HL-60/S4 treated with retinoic acid at 250 ng/mL for 4 days and 3 days (cell line): Measurements from ENCODE around the gene RADIL.

ENCODE experiments used
- in situ Hi-C: fragments of 300-500 bp; cut with MboI; formaldehyde crosslinking; loops from 2 replicates; pipeline ENCODE4 v1.7.0; 2022; ENCODE audit warnings: low sequenced_read_pairs

The RADIL gene

DNA sequence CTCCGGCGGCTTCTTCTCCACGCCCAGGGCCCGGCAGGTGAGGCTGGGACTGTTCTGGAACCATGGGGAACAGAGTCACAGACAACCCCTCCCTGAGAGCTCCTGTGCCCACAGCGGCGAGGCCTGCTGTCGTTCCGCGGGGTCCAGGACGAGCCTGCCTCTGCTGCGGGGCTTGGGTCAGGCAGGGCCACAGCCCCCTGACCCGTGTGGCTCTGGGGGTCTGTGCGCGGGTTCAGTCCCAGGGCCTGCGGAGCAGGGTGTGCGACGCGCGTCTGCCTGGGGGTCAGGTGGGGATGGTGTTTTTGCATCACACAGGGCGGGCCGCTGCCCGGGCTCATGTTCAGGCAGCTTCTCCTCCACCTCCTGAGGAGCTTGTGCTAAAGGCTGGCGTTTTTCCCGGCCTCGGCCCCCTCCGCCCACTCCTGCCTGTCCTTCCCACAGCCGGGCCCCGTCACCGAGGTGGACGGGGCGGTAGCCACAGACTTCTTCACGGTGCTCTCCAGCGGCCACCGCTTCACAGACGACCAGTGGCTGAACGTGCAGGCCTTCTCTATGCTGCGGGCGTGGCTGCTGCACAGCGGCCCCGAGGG is 99.7 kb downstream of the RADIL start:
- in situ Hi-C loops, result no loop called here

DNA sequence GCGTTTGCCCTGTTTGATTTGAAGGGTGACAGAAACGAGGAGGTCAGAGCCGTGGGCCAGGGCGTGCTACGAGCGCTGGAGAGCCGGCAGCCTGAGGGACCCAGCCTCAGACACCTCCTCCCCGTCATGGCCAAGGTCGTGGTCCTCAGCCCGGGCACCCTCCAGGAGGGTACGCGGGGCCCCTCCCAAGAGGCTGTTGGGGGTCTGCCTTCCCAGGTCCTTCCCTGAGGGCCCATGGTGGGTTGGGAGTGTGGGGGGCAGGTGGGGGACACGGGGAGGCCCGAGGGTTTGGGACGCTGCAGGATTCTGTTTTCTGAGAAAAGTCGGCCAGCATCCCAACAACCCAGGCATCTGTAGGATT is 100.2 kb downstream of the RADIL start:
- in situ Hi-C loops, result no loop called here

DNA sequence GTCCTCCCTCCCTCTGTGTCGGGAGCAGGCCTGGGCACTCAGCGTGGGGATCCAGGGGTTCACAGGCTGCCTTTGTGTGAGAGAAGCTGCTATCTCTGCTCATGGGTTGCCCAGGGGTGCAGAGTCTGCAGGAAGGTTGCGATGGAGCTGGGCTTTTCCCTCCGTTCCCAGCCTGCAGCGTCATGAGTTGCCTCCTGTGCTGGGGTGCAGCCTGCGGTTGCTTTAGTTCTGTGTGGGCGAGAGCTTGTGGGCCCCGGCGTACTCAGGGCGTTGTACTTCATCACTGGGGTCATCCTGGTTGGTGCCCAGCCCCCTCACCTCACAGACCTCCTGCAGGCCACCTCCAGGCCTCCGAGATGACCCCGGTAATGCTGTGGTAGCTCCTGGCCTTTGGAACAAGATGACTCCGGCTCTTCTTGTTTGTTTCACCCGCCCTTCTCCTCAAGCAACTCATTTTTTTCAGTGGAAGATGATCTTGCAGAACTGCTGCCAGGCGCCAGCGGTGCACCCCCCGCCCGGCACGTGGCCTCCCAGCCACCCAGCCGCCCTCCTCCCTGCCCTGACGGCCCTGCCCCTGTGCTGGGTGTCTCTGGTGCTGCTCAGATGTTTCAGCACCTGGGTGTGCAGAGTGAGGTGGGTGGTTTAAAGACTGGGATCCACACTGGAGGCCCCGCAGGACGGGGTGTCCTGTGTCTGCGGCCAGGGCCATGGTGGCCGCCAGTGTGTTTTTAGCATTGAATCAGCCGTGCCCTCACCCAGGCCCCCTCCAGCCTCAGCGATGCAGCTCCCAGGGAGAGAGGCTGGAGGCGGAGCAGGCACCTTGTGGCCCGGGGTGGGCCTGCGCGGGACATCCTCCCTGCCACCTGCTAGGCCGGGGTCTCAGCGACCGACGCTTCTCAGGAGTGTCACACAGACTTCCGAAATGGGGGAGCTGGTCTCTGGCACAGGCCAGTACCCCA is 100.9 kb downstream of the RADIL start:
- in situ Hi-C loops, result no loop called here

DNA sequence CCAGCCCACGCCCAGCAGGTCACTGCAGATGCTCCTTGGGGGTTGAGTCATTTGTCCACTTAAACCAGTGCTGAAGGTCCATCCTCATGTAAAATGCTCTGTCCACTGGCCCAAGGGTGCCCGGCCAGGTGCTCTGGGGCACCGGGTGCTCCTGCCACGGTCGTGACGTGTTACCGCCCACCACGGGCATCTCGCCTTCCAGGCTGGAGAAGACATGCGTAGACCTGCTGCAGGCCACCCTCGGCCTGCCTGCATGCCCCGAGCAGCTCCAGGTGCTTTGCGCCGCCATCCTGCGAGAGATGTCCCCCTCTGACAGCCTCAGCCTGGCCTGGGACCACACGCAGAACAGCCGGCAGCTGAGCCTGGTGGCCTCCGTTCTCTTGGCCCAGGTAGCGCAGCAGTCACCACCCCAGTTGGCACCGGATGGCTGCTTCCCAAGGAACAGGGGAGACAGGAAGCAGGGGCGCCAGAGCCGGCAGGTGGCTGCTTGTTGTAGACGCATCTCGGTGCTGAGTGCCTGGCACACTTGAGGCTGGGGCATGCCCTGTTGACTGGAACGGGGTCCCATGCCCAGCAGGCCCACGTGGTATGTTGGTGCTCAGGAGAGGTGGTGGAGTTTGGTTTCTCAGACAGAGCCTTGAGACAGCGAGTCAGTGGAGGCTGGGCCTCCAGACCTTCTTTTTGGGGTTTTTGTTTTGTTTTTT is 102.0 kb downstream of the RADIL start:
- in situ Hi-C loops, result no loop called here

DNA sequence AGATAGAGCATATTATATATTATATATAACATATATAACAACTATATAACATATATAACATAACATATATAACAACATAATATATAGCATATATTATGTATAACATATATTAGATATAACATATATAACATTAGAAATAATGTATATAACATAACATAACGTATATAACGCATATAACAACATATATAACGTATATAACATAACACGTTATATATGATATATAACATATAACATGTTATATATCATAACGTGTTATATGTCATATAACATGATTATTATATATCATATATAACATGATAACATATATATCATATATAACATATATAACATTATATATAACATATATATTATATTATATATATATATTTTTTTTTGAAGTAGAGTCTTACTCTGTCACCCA is 104.4 kb downstream of the RADIL start:
- in situ Hi-C loops, result no loop called here

DNA sequence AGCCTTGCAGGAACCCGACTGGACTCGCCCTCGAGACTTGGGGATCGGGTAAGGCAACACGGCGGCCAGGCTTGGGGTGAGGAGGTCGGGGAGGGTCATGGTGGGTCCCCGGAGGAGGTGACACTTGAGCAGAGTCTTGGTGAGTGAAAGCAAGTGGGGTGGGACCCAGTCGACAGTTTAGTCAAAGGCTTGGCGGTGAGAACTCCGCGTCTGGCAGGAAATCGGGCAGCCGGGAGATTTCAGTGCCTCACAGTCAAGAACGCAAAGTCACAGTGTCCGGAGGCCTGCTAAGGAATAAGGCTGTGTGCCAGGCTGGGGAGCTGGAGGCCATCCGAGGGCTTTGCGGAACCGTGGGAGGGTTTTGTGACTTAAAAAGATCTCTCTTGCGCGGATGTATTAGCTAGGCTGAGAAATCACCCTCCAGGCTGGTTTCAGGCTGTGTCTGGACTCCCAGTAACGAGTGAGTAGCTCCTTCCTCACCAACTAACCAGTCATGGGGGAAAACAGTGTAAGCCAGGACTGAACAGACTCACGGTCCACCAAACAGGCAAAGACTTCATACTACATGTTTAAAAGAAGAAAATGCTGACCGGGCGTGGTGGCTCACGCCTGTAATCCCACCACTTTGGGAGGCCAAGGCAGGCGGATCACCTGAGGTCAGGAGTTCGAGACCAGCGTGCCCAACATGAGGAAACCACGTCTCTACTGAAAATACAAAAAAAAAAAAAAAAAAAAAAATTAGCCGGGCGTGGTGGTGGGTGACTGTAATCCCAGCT is 107.5 kb downstream of the RADIL start:
- in situ Hi-C loops, result no loop called here

DNA sequence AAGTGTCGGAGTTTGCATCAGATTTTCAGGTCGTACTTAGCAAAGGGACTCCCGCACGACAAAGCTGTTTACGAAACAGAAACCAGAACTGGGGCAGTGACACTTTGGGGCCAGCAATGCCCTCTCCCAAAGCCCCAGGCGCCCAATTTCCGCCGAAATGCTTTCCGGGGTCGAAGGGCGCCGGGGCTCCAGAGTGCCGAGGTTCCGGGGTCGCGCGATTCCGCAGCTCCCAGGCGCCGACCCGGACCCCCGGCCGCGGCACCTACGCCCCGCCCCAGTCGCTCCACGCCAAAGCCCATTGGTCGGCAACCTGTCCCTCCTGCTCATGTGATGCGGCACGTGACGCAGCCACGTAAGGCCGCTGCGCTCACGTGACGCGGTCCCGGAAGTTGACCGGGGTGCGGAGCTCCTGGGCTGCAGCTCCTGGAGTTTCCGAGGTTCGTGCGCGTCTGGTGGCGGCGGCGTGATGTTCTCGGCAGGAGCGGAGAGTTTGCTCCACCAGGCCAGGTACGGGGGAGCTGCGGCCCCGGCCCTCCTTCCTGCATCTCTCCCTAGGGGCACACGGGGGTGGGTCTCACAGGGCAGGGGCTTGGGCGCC is 108.2 kb downstream of the RADIL start, which contains the start of gene AP5Z1:
Gene AP5Z1 (plus strand): TSS at position 374 of the 598 bp plus-strand sequence. CDS start 93 bp downstream, at position 467.
- in situ Hi-C loops, result no loop called here

DNA sequence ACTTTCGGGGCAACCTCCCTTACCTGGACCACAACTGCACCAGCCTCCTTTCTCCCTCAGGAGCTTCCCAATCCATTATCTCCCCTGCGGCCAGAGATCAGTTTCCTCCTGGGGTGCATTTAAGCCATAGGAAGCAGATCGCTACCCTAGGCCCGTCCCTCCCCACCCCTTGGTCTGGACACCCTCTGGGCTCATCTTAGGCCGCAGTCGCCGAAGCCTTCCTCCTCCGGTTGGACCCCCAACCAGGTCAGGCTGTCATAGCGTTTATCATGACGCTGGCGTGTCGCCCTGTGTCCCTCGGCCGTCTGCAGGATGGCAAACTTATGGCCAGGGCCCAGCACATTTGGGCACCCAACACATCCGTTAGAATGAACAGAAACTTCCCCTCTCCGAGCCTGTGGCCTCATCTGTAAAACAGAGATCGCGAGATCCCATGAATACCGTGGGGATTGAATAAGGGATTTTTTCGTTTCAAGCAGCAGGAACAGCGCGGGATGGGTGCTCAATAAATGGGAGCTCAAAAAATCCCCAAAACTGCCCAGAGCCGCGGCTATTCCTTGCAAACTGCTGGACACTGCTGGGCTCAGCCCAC is 108.8 kb downstream of the RADIL start:
- in situ Hi-C loops, result loop anchor here (25.0 kb wide), 1 partner anchor 162 kb away; no protein-coding TSS in a partner anchor

DNA sequence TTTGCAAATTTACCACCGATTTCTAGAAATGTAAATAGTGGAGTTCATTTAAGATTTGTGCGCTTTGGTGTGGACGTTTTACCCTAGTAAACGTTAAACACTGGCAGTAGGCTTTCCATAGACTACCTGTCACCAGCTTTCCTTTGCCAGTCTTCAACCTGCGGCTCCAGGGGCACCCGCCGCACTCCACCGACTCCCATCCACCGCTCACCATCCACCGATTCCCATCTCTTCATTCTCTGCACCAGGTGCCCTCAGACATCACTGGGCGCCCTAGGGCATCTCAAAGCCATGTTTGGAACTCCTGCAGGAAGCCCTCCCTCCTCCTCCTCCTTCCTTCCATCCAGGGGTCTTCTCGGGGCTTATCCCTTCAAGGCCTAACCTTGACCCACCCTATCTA is 109.5 kb downstream of the RADIL start:
- in situ Hi-C loops, result loop anchor here (25.0 kb wide), 1 partner anchor 162 kb away; no protein-coding TSS in a partner anchor

DNA sequence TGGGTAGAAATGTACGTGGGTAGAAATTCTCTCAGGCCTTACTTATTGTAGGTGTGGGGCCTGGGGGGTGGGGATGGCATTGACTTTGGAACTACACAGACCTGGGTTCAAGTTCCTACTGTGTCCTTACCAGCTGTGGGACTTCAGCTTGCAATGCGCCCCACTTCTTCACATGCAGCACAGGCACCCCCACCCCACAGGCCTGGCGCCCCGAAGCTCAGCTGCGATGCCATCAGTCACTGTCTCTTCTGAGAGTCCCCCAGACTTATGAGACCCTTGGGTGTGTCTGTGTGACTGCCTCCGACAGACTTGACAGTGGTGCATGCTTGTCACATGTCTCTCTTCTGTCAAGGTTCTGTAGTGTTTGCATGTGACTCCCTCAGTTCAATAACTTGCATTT is 111.2 kb downstream of the RADIL start:
- in situ Hi-C loops, result loop anchor here (25.0 kb wide), 1 partner anchor 160 kb away; no protein-coding TSS in a partner anchor

DNA sequence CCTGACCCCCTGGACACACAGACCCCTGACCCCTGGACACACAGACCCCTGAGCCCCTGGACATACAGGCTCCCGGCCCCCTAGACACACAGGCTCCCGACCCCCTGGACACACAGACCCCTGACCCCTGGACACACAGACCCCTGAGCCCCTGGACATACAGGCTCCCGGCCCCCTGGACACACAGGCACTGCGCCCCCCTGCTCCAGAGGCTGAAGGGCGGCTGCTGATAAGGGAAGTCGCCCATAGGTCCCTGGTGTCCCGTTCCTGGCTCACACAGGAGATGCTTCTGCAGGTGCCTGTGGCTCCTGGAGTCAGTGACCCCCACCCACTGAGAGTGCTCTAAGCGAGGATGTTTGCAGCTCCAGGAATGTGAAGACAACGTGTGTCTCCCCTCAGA is 111.8 kb downstream of the RADIL start:
- in situ Hi-C loops, result loop anchor here (25.0 kb wide), 1 partner anchor 159 kb away; no protein-coding TSS in a partner anchor

DNA sequence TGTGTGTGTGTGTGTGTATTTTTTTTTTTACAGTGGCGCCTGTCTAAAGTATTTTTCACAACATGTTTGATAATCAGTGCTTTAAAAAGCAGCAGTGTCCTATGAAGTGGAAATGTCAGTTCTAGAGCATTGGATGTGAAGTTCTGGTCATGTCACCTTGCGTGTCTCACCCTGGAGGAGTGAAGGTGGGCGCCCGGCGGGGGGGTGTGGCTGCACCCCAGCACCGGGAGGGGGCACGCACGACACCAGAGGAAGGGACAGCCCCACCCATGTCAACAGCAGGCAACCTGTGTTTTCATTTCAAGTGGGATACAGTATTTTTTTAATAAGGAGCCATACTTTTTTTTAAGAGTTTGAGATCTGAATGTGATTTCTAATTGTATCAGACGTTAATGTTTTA is 112.6 kb downstream of the RADIL start:
- in situ Hi-C loops, result loop anchor here (25.0 kb wide), 1 partner anchor 159 kb away; no protein-coding TSS in a partner anchor

DNA sequence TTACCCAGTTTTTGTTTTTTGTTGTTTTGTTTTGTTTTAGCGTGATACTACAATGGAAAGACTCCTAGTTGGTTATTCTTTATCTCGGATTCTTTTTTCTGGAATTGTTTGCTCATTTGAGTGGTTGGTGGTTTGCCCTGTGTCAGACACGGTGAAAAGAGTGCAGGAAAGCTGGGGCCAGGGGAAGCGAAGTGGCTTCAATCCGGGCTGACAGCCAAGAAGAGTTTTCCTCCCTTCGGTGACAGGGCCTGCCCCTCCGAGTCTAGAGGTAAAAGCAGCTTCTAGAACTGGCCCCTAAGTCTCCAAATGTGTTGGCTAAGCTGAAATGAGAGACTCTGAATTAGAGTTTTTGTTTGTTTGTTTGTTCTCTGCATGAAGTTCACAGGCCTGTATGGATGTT is 113.8 kb downstream of the RADIL start:
- in situ Hi-C loops, result loop anchor here (25.0 kb wide), 1 partner anchor 157 kb away; no protein-coding TSS in a partner anchor

DNA sequence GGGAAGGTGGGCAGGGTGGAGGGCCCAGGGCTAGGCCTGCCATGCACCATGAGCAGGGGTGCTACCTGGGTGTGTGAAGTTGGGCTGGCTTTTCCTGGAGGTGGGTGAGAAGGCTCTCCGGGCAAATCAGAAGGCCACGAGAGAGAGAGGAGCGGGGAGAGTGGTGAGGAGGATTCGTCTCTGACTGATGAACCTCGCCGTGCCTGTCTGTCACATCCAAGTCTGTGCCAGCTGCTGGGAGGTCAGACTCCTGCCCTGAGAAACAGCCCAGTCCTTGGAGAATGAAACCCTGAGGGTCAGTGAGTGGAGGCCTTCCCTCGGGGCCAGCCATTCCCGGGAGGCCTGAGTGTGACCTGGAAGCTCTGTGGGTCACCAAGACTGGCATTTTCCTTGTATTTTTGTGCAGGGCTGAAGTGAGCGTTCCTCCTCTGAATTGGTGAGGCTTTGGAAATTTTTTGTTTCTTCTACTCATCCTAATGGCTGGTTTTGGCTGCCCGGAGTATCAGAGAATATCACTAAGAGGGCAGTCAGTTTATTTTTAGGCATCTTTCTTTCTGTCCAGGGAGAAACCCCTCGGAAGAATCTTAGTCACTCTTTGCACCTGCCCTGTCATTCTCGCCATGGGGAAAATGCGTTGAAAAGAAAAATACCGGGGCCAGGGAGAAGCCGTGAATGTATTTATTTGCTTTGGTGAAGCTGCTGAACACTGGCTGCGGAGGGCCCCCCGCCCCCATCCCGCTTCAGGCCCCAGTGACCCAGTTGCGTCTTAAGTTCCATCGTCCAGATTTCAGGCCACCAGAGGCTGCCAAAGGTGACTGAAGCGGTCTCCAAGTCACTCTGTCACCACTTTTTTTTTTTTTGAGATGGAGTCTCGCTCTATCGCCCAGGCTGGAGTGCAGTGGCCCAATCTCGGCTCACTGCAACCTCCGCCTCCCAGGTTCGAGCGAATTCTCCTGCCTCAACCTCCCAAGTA is 114.6 kb downstream of the RADIL start:
- in situ Hi-C loops, result loop anchor here (25.0 kb wide), 1 partner anchor 157 kb away; no protein-coding TSS in a partner anchor

DNA sequence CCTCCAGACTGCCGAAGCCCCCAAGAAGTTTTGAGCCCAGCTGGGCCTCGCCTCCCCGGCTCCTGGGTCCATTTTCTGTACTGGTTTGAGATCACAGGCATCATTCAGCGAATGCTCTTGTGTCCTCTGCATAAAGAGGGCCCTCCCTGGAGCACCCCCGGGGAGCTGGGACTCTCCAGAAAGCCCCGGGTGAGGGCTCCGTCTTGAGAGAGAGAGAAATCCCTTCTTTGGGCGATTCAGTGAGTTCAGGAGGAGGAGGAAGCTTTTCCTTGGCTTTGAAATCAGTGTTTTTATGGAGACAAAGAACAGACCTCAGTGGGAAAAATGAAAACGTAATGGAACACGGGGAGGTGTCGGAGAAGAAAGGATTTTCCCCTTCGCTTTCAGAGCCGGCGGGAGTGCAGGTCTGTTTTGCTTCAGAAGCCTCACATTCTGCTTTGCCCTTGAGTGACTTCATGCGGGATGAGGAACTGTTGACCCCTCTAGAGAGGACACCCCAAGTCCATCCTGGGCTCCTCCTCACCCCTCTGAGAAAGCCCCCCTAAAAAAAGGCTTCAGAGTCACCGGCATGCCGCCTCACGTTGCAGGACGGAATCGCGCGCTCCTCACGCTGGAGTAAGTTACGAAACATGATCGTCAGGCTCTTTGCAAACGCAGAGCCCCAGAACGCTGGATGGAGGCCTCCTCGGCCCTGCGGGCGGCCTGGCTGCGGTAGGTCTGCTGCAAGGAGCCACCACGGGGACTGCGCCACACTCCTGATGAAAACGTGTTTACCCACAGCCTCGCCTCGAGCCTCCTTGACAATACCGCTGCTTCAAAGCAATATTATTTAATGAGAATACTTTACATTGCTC is 116.6 kb downstream of the RADIL start:
- in situ Hi-C loops, result loop anchor here (25.0 kb wide), 1 partner anchor 155 kb away; no protein-coding TSS in a partner anchor

DNA sequence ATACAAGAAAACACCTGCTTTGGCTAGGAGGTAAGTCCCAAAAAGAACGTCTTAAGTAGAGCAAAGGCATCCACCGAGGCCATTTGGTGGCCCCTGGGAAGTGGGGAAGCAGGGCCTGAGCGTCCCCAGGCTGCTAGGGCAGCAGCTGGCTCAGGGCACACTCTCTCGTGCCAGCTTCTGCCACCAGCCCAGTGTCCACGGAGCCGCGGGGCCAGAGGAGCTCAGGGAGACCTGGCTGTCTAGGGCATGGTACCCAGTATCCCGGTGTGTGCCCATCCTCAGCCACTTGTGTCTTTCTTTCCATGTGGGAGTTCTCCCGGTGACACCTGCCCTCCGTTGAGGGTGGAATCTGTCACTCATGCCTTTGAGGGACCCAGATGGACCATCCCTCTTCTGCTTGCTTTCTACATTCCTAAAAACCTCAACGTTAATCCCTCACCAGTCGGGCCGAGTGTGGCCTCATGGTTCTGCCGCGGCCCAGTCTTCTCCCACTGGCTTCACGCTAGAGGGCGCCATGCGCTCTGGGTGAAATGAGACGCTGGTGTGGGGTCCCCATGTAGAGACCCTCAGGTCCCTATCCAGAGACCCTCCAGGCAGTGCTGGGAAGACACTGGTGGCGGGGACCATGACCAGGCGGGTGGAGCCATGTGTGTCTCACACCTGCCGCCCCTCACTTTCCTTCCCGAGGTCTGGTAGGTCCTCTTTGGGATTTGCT is 117.6 kb downstream of the RADIL start:
- in situ Hi-C loops, result loop anchor here (25.0 kb wide), 1 partner anchor 154 kb away; no protein-coding TSS in a partner anchor
